ENCODE results near the gene DCUN1D2.

The DCUN1D2 gene

DNA sequence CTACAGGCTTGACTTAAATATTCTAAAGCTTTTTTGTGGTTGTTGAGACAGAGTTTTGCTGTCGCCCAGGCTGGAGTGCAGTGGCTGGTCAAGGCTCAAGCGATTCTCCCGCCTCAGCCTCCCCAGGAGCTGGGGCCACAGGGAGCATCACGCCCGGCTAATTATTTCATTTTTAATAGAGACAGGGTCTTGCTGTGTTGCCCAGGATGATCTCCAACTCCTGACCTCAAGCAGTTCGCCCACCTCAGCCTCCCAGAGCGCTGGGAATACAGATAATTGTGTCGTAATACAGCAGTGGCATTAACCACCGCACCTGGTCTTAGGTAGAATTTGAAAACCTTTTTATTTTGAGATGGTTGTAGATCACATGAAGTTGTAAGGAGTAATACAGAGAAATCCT is 1.5 kb upstream of the DCUN1D2 start:
- TF ChIP-seq, protein P1, sequence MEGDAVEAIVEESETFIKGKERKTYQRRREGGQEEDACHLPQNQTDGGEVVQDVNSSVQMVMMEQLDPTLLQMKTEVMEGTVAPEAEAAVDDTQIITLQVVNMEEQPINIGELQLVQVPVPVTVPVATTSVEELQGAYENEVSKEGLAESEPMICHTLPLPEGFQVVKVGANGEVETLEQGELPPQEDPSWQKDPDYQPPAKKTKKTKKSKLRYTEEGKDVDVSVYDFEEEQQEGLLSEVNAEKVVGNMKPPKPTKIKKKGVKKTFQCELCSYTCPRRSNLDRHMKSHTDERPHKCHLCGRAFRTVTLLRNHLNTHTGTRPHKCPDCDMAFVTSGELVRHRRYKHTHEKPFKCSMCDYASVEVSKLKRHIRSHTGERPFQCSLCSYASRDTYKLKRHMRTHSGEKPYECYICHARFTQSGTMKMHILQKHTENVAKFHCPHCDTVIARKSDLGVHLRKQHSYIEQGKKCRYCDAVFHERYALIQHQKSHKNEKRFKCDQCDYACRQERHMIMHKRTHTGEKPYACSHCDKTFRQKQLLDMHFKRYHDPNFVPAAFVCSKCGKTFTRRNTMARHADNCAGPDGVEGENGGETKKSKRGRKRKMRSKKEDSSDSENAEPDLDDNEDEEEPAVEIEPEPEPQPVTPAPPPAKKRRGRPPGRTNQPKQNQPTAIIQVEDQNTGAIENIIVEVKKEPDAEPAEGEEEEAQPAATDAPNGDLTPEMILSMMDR (IDR thresholded peaks at IDR 0.05; ENCODE audit: unreplicated experiment in 3 of 3) = no peak
- H3K4me1 Mint-ChIP-seq = peaks cover 61% of the 10 kb centered on the region
- H3K4me3 Mint-ChIP-seq = peak overlapping the region; percentile 92 to 96 (median 94)

DNA sequence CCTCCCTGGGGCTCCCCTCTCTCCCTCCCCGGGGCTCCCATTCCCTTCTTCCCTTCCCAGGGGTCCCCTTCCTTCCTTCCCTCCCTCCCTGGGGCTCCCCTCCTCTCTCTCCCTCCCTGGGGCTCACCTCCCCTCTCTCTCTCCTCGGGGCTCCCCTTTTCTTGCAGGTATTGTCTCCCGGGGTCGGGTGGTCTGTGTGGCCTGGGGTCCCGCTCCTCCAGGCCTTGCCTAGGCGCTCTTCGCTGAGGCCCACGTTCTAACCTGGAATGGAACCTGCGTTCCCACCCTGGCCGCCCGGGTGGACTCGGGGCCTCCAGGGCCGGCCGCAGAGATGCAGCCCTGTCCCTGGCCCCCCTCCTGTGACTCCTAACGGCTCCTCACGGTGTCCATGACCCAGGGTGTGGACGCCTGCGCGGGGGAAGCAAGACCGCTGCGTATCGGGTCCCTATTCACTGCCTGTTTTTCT is 940 bp upstream of the DCUN1D2 start:
- H3K4me1 Mint-ChIP-seq = peaks cover 65% of the 10 kb centered on the region
- peak overlapping the region; percentile 92 to 96 (median 94) for H3K4me3 Mint-ChIP-seq
- H3K36me3 Mint-ChIP-seq (ENCODE audit: low read depth) = peaks cover 11% of the 10 kb centered on the region
- TF ChIP-seq, protein P1 (IDR thresholded peaks at IDR 0.05; ENCODE audit: unreplicated experiment in 3 of 3) = no peak
- H3K27me3 Mint-ChIP-seq (ENCODE audit: low read depth) = no peaks in the 10 kb centered on the region
- peak overlapping the region; percentile 69 to 90 (median 82) for H3K27ac Mint-ChIP-seq
- H3K9me3 Mint-ChIP-seq = no peaks in the 10 kb centered on the region

More for the DNA sequence above, 1.5 kb upstream of the DCUN1D2 start:
- peak overlapping the region; percentile 69 to 90 (median 82) for H3K27ac Mint-ChIP-seq
- H3K27me3 Mint-ChIP-seq (ENCODE audit: low read depth) = no peaks in the 10 kb centered on the region
- no peaks in the 10 kb centered on the region for H3K9me3 Mint-ChIP-seq
- H3K36me3 Mint-ChIP-seq (ENCODE audit: low read depth) = peaks cover 16% of the 10 kb centered on the region

DNA sequence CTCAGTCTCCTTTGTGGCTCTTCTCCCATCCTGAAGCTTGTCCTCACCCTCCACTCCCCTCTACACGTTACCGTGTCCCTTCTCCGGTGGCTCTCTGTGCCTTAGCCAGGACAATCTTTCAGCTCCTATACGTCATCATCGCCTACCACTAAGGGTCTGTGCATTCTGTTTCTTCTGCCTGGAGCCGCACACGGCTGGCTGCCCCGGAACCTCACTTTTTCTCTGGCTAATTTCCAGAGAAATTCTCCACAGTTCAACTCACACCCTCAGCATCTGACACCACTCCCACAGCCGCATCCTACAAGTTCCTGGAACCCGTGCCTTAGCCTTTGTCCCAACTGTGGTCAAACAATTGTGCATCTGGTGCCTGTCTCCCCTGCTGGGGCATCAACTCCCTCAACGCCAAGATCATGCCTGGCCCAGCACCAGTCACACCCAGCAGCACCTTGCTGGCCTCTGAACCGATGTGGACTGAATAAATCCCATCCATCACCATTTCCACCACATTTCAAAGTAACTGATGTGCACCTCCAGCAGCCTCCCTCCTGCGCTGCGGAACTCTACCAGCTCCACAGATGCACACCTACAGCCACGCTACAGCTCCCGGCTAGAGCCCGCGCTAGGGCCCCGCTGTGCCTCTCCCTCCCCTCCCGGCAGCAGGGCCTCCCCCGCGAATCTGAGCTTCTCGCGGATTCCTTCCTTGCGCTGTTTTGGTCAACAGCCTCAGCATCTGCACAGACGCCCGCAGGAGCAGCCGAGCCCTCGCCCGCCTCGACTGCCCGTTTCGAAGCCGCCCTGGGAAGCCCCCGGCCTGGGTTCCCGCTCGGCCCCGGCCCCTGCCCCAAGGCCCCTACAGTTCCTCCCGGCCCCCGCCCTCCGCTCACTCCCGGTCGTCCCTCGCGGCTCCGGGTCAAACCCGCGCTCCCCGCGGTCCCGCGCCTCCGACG is 689 bp downstream of the DCUN1D2 start:
- H3K36me3 Mint-ChIP-seq (ENCODE audit: low read depth) = peaks cover 4% of the 10 kb centered on the region
- H3K27me3 Mint-ChIP-seq (ENCODE audit: low read depth) = no peaks in the 10 kb centered on the region
- peaks cover 52% of the 10 kb centered on the region for H3K4me1 Mint-ChIP-seq
- H3K27ac Mint-ChIP-seq = peak overlapping the region; percentile 60 to 86 (median 86)
- TF ChIP-seq, protein P1 (IDR thresholded peaks at IDR 0.05; ENCODE audit: unreplicated experiment in 3 of 3) = no peak
- no peaks in the 10 kb centered on the region for H3K9me3 Mint-ChIP-seq
- peak overlapping the region; percentile 87 to 92 (median 88) for H3K4me3 Mint-ChIP-seq

DNA sequence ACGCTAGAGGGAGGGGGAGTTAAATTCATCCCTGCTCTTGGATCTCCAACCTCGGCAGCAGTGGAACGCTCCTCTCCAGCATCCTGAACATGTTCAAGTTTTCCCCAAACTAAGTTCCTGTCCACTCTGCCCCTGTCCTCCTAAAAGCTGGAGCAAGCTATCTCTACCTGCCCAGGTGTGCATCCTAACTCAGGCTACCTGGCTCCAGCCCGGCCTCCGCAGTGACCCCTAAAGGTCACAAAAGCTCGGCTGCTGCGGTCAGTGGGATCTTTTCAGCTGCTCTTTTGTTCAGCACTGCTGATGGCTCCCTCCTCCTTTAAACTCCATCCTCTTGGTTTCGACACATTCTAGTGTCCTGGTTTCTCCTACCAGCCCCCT is 1.4 kb downstream of the DCUN1D2 start:
- Mint-ChIP-seq H3K4me1 (peaks cover 48% of the 10 kb centered on the region), H3K27me3 (ENCODE audit: low read depth) (no peaks in the 10 kb centered on the region), H3K4me3 (peak overlapping the region; percentile 87 to 92 (median 88)), H3K9me3 (no peaks in the 10 kb centered on the region), H3K36me3 (ENCODE audit: low read depth) (peaks cover 2% of the 10 kb centered on the region), H3K27ac (peak overlapping the region; percentile 60 to 86 (median 86))
- TF ChIP-seq, protein P1 (IDR thresholded peaks at IDR 0.05; ENCODE audit: unreplicated experiment in 3 of 3) = no peak

DNA sequence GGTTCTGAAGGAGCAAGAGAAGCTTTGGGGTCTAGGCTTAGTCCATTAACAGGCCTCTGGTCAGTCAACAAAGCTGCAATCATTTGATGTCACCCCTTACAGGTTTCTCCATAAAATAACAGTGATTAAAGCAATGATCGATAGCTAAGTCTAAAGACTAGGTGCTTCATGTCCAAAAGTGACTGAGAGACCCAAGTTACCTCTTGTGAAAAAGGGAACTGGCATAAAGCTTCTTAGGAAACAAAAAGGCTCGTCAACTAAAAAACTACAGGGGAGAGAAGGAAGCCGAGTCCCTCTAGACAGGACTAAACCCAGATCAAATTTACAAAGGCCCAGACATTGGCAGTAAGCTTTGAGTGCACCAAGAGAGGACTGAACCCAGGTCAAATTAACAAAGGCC is 2.2 kb downstream of the DCUN1D2 start:
- H3K36me3 Mint-ChIP-seq (ENCODE audit: low read depth) = no peaks in the 10 kb centered on the region
- H3K4me1 Mint-ChIP-seq = peaks cover 43% of the 10 kb centered on the region
- no peaks in the 10 kb centered on the region for H3K27me3 Mint-ChIP-seq (ENCODE audit: low read depth)
- peak overlapping the region in 2 of 3 experiments; percentile 3 to 24 for H3K27ac Mint-ChIP-seq
- TF ChIP-seq, protein P1 (IDR thresholded peaks at IDR 0.05; ENCODE audit: unreplicated experiment in 3 of 3) = no peak
- H3K4me3 Mint-ChIP-seq = peak overlapping the region; percentile 87 to 92 (median 88)
- H3K9me3 Mint-ChIP-seq = no peaks in the 10 kb centered on the region
